ENCODE results near the gene APOD.
"Not testable (repeated sequence)": the region's sequence is repeated elsewhere in the genome, so short reads cannot be mapped to it uniquely, and the experiment has no call there.

The APOD gene

GRCh38 chr3:195621095-195621494 is 37.4 kb upstream of the APOD start:
- POLR2A ChIA-PET; H3K27ac ChIP-seq (ENCODE audit: extremely low read depth, low read depth, low read length); H3K36me3 ChIP-seq (ENCODE audit: control insufficient read depth in 2 of 2, insufficient read depth in 1 of 2, low read length in 2 of 2); H3K4me3 ChIP-seq (ENCODE audit: low read depth, low read length); H3K9me3 ChIP-seq (ENCODE audit: control insufficient read depth, insufficient read depth, low read depth, low read length); H3K4me1 ChIP-seq (ENCODE audit: control insufficient read depth, insufficient read depth, low read length); CTCF ChIA-PET: not testable (repeated sequence)
- TF ChIP-seq ZBTB11 (tag by site-specific recombination; conservative IDR thresholded peaks at IDR 0.05; ENCODE audit: low read depth): peak; percentile 85

GRCh38 chr3:195620476-195620875 is 36.7 kb upstream of the APOD start:
- H3K4me3 ChIP-seq (ENCODE audit: low read depth, low read length); CTCF ChIA-PET; H3K36me3 ChIP-seq (ENCODE audit: control insufficient read depth in 2 of 2, insufficient read depth in 1 of 2, low read length in 2 of 2); H3K4me1 ChIP-seq (ENCODE audit: control insufficient read depth, insufficient read depth, low read length); H3K27ac ChIP-seq (ENCODE audit: extremely low read depth, low read depth, low read length); H3K9me3 ChIP-seq (ENCODE audit: control insufficient read depth, insufficient read depth, low read depth, low read length); POLR2A ChIA-PET: not testable (repeated sequence)

GRCh38 chr3:195619591-195620369 is 36.0 kb upstream of the APOD start:
- H3K9me3 ChIP-seq (ENCODE audit: control insufficient read depth, insufficient read depth, low read depth, low read length); CTCF ChIA-PET; POLR2A ChIA-PET; H3K36me3 ChIP-seq (ENCODE audit: control insufficient read depth in 2 of 2, insufficient read depth in 1 of 2, low read length in 2 of 2); H3K4me3 ChIP-seq (ENCODE audit: low read depth, low read length); H3K4me1 ChIP-seq (ENCODE audit: control insufficient read depth, insufficient read depth, low read length); H3K27ac ChIP-seq (ENCODE audit: extremely low read depth, low read depth, low read length): not testable (repeated sequence)

- H3K9me3 ChIP-seq (ENCODE audit: control insufficient read depth, insufficient read depth, low read depth, low read length); H3K36me3 ChIP-seq (ENCODE audit: control insufficient read depth in 2 of 2, insufficient read depth in 1 of 2, low read length in 2 of 2); H3K4me3 ChIP-seq (ENCODE audit: low read depth, low read length); POLR2A ChIA-PET; H3K4me1 ChIP-seq (ENCODE audit: control insufficient read depth, insufficient read depth, low read length); CTCF ChIA-PET; H3K27ac ChIP-seq (ENCODE audit: extremely low read depth, low read depth, low read length): not testable (repeated sequence)
Measured at GRCh38 chr3:195617784-195618659, 34.3 kb upstream of the APOD start.

GRCh38 chr3:195617134-195617533 is 33.4 kb upstream of the APOD start:
- H3K9me3 ChIP-seq (ENCODE audit: control insufficient read depth, insufficient read depth, low read depth, low read length); H3K27ac ChIP-seq (ENCODE audit: extremely low read depth, low read depth, low read length); H3K36me3 ChIP-seq (ENCODE audit: control insufficient read depth in 2 of 2, insufficient read depth in 1 of 2, low read length in 2 of 2); CTCF ChIA-PET; H3K4me1 ChIP-seq (ENCODE audit: control insufficient read depth, insufficient read depth, low read length); POLR2A ChIA-PET; H3K4me3 ChIP-seq (ENCODE audit: low read depth, low read length): not testable (repeated sequence)

GRCh38 chr3:195616681-195617080 is 32.9 kb upstream of the APOD start:
- ChIA-PET CTCF (no interaction called here), POLR2A (no interaction called here)
- Histone ChIP-seq H3K27ac (ENCODE audit: extremely low read depth, low read depth, low read length) (no peak overlapping the region), H3K36me3 (ENCODE audit: control insufficient read depth in 2 of 2, insufficient read depth in 1 of 2, low read length in 2 of 2) (no peaks in the 10 kb centered on the region), H3K4me1 (ENCODE audit: control insufficient read depth, insufficient read depth, low read length) (no peaks in the 10 kb centered on the region), H3K9me3 (ENCODE audit: control insufficient read depth, insufficient read depth, low read depth, low read length) (no peaks in the 10 kb centered on the region), H3K4me3 (ENCODE audit: low read depth, low read length) (no peak overlapping the region)
- TF ChIP-seq PBX3 (CRISPR knock-in tag; IDR thresholded peaks at IDR 0.05) (no peak), ZNF223 (tag by site-specific recombination; IDR thresholded peaks at IDR 0.05) (no peak), ZNF791 (tag by site-specific recombination; IDR thresholded peaks at IDR 0.05) (no peak), ZNF449 (tag by site-specific recombination; IDR thresholded peaks at IDR 0.05) (no peak), ZNF404 (tag by site-specific recombination; IDR thresholded peaks at IDR 0.05) (no peak)

- H3K4me1 ChIP-seq (ENCODE audit: control insufficient read depth, insufficient read depth, low read length); H3K36me3 ChIP-seq (ENCODE audit: control insufficient read depth in 2 of 2, insufficient read depth in 1 of 2, low read length in 2 of 2); H3K4me3 ChIP-seq (ENCODE audit: low read depth, low read length); CTCF ChIA-PET; POLR2A ChIA-PET; H3K9me3 ChIP-seq (ENCODE audit: control insufficient read depth, insufficient read depth, low read depth, low read length); H3K27ac ChIP-seq (ENCODE audit: extremely low read depth, low read depth, low read length): not testable (repeated sequence)
Measured at GRCh38 chr3:195615952-195616537, 32.3 kb upstream of the APOD start.

Measured in HEK293 (cell line).